PC-3 (cell line): ENCODE results near the gene TBX10.

Experiments used
- CTCF ChIP-seq: fragments of 300-600 bp; sonication (generic); conservative IDR thresholded peaks from 2 replicates; pipeline ENCODE4 v1.5.1; 2017; ENCODE audit warnings: antibody characterized with exemption, low read depth, mild to moderate bottlenecking, low read length
- EZH2 ChIP-seq: fragments of 300-600 bp; sonication (generic); IDR thresholded peaks from one replicate; pipeline ENCODE4 v1.6.1; 2017; ENCODE audit warnings: antibody characterized with exemption, mild to moderate bottlenecking, low read length; ENCODE audit not compliant: unreplicated experiment
- EZH2phosphoT487 ChIP-seq: fragments of 300-600 bp; sonication (generic); IDR thresholded peaks from 2 replicates; pipeline ENCODE4 v1.6.1; 2018; ENCODE audit warnings: mild to moderate bottlenecking, antibody characterized with exemption, low read length, borderline replicate concordance

GRCh38 chr11:67654225-67654624 lies 14.7 kb upstream of the TBX10 start:
- TF ChIP-seq CTCF (no peak), EZH2phosphoT487 (no peak), EZH2 (no peak)
